GM23248 (cell line): ENCODE data around the gene GON4L. TPM values are rescaled to one million over a fixed set of nuclear protein-coding genes. Genes with fewer than 3 reads are reported as not detected.
"Not testable (repeated sequence)": the region's sequence is repeated elsewhere in the genome, so short reads cannot be mapped to it uniquely, and the experiment has no call there.

Source experiments
- DNase-seq: peaks from one replicate; pipeline ENCODE4 v3.0.0-alpha.2; 2015
- H2AFZ ChIP-seq: fragments of 200-600 bp; sonication (generic); 2 replicates; pipeline ENCODE4 v1.6.1; 2016; ENCODE audit warnings: antibody characterized with exemption
- H3F3A ChIP-seq: fragments of 200-600 bp; sonication (generic); 2 replicates; pipeline ENCODE4 v1.6.1; 2016; ENCODE audit warnings: mild to moderate bottlenecking, antibody characterized with exemption, mixed run types; ENCODE audit not compliant: insufficient read depth
- H3K27ac ChIP-seq: fragments of 200-600 bp; sonication (generic); 2 replicates; pipeline ENCODE4 v1.5.1; 2016; ENCODE audit warnings: mild to moderate bottlenecking
- H3K27me3 ChIP-seq: fragments of 200-600 bp; sonication (generic); replicated peaks from 2 replicates; pipeline ENCODE4 v1.6.1; 2016; ENCODE audit warnings: mild to moderate bottlenecking; ENCODE audit not compliant: insufficient read depth
- H3K36me3 ChIP-seq: fragments of 200-600 bp; sonication (generic); 2 replicates; pipeline ENCODE4 v1.6.1; 2016; ENCODE audit warnings: low read depth, mild to moderate bottlenecking
- H3K4me1 ChIP-seq: fragments of 200-600 bp; sonication (generic); 2 replicates; pipeline ENCODE4 v1.6.1; 2016; ENCODE audit warnings: mild to moderate bottlenecking; ENCODE audit not compliant: insufficient read depth
- H3K4me2 ChIP-seq: fragments of 200-600 bp; sonication (generic); one replicate; pipeline ENCODE4 v1.6.1; 2016; ENCODE audit warnings: mild to moderate bottlenecking; ENCODE audit not compliant: unreplicated experiment
- H3K4me3 ChIP-seq: fragments of 200-600 bp; sonication (generic); 2 replicates; pipeline ENCODE4 v1.5.1; 2016; ENCODE audit warnings: mild to moderate bottlenecking
- H3K79me2 ChIP-seq: fragments of 200-600 bp; sonication (generic); 2 replicates; pipeline ENCODE4 v1.6.1; 2016; ENCODE audit warnings: mild to moderate bottlenecking; ENCODE audit not compliant: insufficient read depth
- H3K9ac ChIP-seq: fragments of 200-600 bp; sonication (generic); 2 replicates; pipeline ENCODE4 v1.6.1; 2016; ENCODE audit warnings: mild to moderate bottlenecking
- H3K9me2 ChIP-seq: fragments of 200-600 bp; sonication (generic); 2 replicates; pipeline ENCODE4 v1.6.1; 2016; ENCODE audit warnings: mixed run types, mild to moderate bottlenecking, moderate library complexity; ENCODE audit not compliant: insufficient read depth
- H3K9me3 ChIP-seq: fragments of 200-600 bp; sonication (generic); one replicate; pipeline ENCODE4 v1.6.1; 2017; ENCODE audit warnings: low read depth
- H4K20me1 ChIP-seq: fragments of 200-600 bp; sonication (generic); 2 replicates; pipeline ENCODE4 v1.6.0; 2016; ENCODE audit not compliant: insufficient read depth
- EZH2 ChIP-seq: fragments of 200-600 bp; sonication (generic); IDR thresholded peaks from 2 replicates; pipeline ENCODE4 v1.6.1; 2018; ENCODE audit warnings: antibody characterized with exemption, mild to moderate bottlenecking; ENCODE audit not compliant: insufficient read depth, poor library complexity, severe bottlenecking
- EZH2phosphoT487 ChIP-seq: fragments of 200-600 bp; sonication (generic); IDR thresholded peaks from 2 replicates; pipeline ENCODE4 v1.6.1; 2018; ENCODE audit warnings: antibody characterized with exemption, moderate library complexity, mild to moderate bottlenecking, low read depth; ENCODE audit not compliant: insufficient read depth
- WGBS, 2 experiments: methylation state at CpG; one replicate each; pipeline ENCODE4 v1.1.6; 2015 to 2017; ENCODE audit warnings: low lambda C conversion rate in 2 of 2, low coverage in 1 of 2; ENCODE audit errors: missing lambda C conversion rate in 2 of 2; 5-methylcytosine and 5-hydroxymethylcytosine counted together
- in situ Hi-C: fragments of 300-500 bp; cut with MboI; formaldehyde crosslinking; loops from 2 replicates; pipeline ENCODE4 v1.15.0; 2020
- polyA plus RNA-seq: library from polyadenylated mRNA; unstranded; fragments of >200 nt; fragmentation: Nextera tagmentation; extraction: Ambion mirVana; gene quantifications from 2 replicates; pipeline ENCODE4 v1.2.1, GENCODE V29; 2016
- small RNA-seq: library from RNA; depleted of rRNA; stranded (forward); fragments of <200 nt; gene quantifications from one replicate; pipeline ENCODE3, GENCODE V24; 2014; ENCODE audit warnings: low read depth, low replicate concordance
- total RNA-seq: library from RNA; depleted of rRNA; stranded (reverse); fragments of >200 nt; shearing (Covaris generic); gene quantifications from 2 replicates; pipeline ENCODE4 v1.2.3, GENCODE V29; 2014; rRNA removed

GON4L gene
- total and polyA plus RNA-seq, 2 experiments from 2014 or later, result 20.4 to 30.3 TPM

DNA sequence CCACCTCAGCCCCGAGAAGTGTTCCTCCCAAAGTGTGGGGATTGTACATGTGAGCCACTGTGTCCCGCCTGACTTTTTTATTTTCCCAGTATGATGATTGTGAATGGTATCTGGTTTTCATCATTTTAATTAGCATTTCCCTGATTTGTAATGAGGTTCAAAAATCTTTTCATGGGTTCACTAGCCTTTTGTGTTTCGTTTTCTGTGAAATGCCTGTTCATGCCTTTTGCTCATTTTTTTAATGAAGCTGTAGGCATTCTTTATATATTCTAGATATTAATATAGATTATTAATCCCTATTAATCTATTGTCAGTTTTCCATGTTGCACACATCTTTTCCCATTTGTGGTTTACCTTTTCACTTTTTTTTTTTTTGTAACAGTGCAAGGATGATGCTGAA is 147.6 kb downstream of the GON4L start:
- Histone ChIP-seq H3K9me3 (no peaks in the 10 kb centered on the region), H3K79me2 (peaks cover 92% of the 10 kb centered on the region), H3K9ac (no peak overlapping the region), H3K36me3 (peaks cover 6% of the 10 kb centered on the region; the same call in 1 of the 2 replicates), H3K4me1 (0 out of 2 replicates have a peak, but pooled peaks cover 6% of the 10 kb centered on the region), H3K4me3 (no peak overlapping the region), H3K27me3 (no peaks in the 10 kb centered on the region), H2AFZ (no peak overlapping the region), H3K9me2 (no peaks in the 10 kb centered on the region), H4K20me1 (no peaks in the 10 kb centered on the region), H3K27ac (no peak overlapping the region), H3F3A (no peaks in the 10 kb centered on the region), H3K4me2 (no peak overlapping the region)
- no peak for TF ChIP-seq EZH2phosphoT487
- TF ChIP-seq EZH2, result no peak
- WGBS, 2 experiments, result 97 to 100% methylated on average over 3 of the region's 3 CpGs
- no peak for DNase-seq
- in situ Hi-C loops, result no loop called here

- Histone ChIP-seq H3K4me1 (0 out of 2 replicates have a peak, but pooled peaks cover 6% of the 10 kb centered on the region), H3K27me3 (no peaks in the 10 kb centered on the region), H3K9me3 (no peaks in the 10 kb centered on the region), H3K27ac (no peak overlapping the region), H3F3A (no peaks in the 10 kb centered on the region), H3K4me2 (no peak overlapping the region), H2AFZ (no peak overlapping the region), H4K20me1 (no peaks in the 10 kb centered on the region), H3K9me2 (no peaks in the 10 kb centered on the region), H3K9ac (no peak overlapping the region), H3K36me3 (no peaks in the 10 kb centered on the region), H3K4me3 (no peak overlapping the region), H3K79me2 (peaks cover 96% of the 10 kb centered on the region)
- DNase-seq, result peak; percentile 66
- TF ChIP-seq EZH2phosphoT487, result no peak
- TF ChIP-seq EZH2, result no peak
- 88% methylated on average over 5 of the region's 5 CpGs for WGBS, 2 experiments
- in situ Hi-C loops, result no loop called here
Measured at GRCh38 chr1:155706139-155706538, 150.9 kb downstream of the GON4L start.

DNA sequence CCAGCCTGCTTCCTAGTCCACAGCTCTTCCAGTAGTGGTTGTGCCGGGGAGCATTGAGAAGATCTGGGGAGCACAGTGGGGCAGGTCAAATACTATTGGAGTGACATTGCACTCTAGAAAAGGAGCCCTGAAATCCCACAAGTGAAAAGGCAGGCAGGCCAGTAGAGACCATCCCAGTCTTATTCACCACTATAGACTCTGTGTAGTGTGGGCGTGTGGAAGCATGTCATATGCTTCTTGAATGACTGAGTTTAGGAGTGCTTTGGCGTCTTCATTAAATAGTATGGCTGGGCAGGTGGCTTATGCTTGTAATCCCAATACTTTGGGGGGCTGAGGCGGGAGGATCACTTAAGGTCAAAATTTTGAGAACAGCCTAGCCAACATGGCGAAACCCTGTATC is 152.6 kb downstream of the GON4L start:
- H3F3A ChIP-seq, H3K27ac ChIP-seq, H3K4me1 ChIP-seq, H4K20me1 ChIP-seq, H3K4me2 ChIP-seq, H3K36me3 ChIP-seq, H2AFZ ChIP-seq, H3K9me2 ChIP-seq, in situ Hi-C loops, H3K9ac ChIP-seq, H3K9me3 ChIP-seq, H3K4me3 ChIP-seq, H3K27me3 ChIP-seq, DNase-seq: not testable (repeated sequence)
- peaks cover 89% of the 10 kb centered on the region for H3K79me2 ChIP-seq
- 94 to 97% methylated on average over 5 of the region's 5 CpGs for WGBS, 2 experiments

GRCh38 chr1:155703216-155703615 is 153.8 kb downstream of the GON4L start:
- H4K20me1 ChIP-seq, result no peaks in the 10 kb centered on the region; the same call in 1 of the 2 replicates
- H3K79me2 ChIP-seq, result peaks cover 89% of the 10 kb centered on the region
- peaks cover 10% of the 10 kb centered on the region for H3K4me1 ChIP-seq
- 96 to 99% methylated on average over 6 of the region's 6 CpGs for WGBS, 2 experiments
- no peaks in the 10 kb centered on the region for H3K36me3 ChIP-seq
- no peaks in the 10 kb centered on the region for H3K9me2 ChIP-seq
- H3K4me3 ChIP-seq, result no peak overlapping the region
- no peak overlapping the region for H2AFZ ChIP-seq
- H3K9me3 ChIP-seq, result no peaks in the 10 kb centered on the region
- no peak for DNase-seq
- TF ChIP-seq EZH2phosphoT487 (no peak), EZH2 (no peak)
- H3K27me3 ChIP-seq, result no peaks in the 10 kb centered on the region
- no peak overlapping the region for H3K27ac ChIP-seq
- H3K4me2 ChIP-seq, result no peak overlapping the region
- in situ Hi-C loops, result no loop called here
- peaks cover 8% of the 10 kb centered on the region for H3F3A ChIP-seq
- no peak overlapping the region for H3K9ac ChIP-seq

DNA sequence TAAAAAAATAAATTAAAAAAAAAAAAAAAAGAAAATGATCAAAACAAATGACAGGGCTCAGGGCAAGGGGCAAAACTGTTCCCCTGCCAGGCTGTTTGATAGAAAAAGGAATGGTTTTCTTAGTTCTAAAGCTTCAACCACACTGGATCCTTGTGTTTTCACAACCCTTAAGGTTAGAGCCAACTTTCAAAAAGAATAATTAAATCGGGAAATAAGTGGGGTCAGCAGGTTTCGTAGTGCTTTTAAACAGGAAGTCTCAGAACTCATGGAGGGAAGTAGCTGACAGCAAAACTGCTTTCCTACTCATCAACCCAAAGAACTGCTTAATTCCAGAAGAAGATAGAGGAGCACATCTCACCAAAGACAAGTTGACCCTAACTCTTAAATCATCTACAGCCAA is 155.3 kb downstream of the GON4L start:
- H3K9ac ChIP-seq, DNase-seq, H3K4me3 ChIP-seq, in situ Hi-C loops, H3K9me3 ChIP-seq, H3K27ac ChIP-seq, H3K4me2 ChIP-seq, H3K36me3 ChIP-seq, H3K27me3 ChIP-seq, H3K9me2 ChIP-seq, H4K20me1 ChIP-seq, H2AFZ ChIP-seq: not testable (repeated sequence)
- Histone ChIP-seq H3K79me2 (peaks cover 89% of the 10 kb centered on the region), H3F3A (peaks cover 13% of the 10 kb centered on the region), H3K4me1 (peaks cover 10% of the 10 kb centered on the region)
- WGBS, 2 experiments, result 100% methylated on average over 2 of the region's 2 CpGs

Small RNAs within 50 kb of the gene (small RNA-seq; reads per million reads assigned to genes)
- not detected for gene RF00015

Other genes starting within 250 kb of the GON4L start
- gene MSTO1, start 247.0 kb downstream of the GON4L start, total RNA-seq, result 16.0 and 46.7 TPM in 2 replicates
- 39.0 and 40.6 TPM in 2 replicates for gene MSTO1, start 247.0 kb downstream of the GON4L start, polyA plus RNA-seq
- gene YY1AP1, start 168.4 kb downstream of the GON4L start, total RNA-seq, result 36.7 and 50.1 TPM in 2 replicates
- 27.0 and 28.1 TPM in 2 replicates for gene YY1AP1, start 168.4 kb downstream of the GON4L start, polyA plus RNA-seq
- gene DAP3, start 168.1 kb downstream of the GON4L start, total RNA-seq, result 41.1 and 41.4 TPM in 2 replicates
- gene DAP3, start 168.1 kb downstream of the GON4L start, polyA plus RNA-seq, result 77.8 and 82.2 TPM in 2 replicates
- gene SYT11, start 2.4 kb upstream of the GON4L start, total RNA-seq, result 28.5 and 30.2 TPM in 2 replicates
- 16.2 and 18.3 TPM in 2 replicates for gene SYT11, start 2.4 kb upstream of the GON4L start, polyA plus RNA-seq
- 29.7 and 32.4 TPM in 2 replicates for gene RIT1, start 54.1 kb upstream of the GON4L start, total RNA-seq
- gene RIT1, start 54.1 kb upstream of the GON4L start, polyA plus RNA-seq, result 30.5 and 33.1 TPM in 2 replicates
- gene KHDC4, start 77.2 kb upstream of the GON4L start, total RNA-seq, result 24.2 TPM in 2 replicates
- gene KHDC4, start 77.2 kb upstream of the GON4L start, polyA plus RNA-seq, result 25.3 and 27.8 TPM in 2 replicates
- gene RXFP4, start 84.4 kb upstream of the GON4L start, total RNA-seq, result not detected in 2 replicates
- gene RXFP4, start 84.4 kb upstream of the GON4L start, polyA plus RNA-seq, result 0.20 and 0.39 TPM in 2 replicates
- 136 and 139 TPM in 2 replicates for gene ARHGEF2, start 121.3 kb upstream of the GON4L start, total RNA-seq
- gene ARHGEF2, start 121.3 kb upstream of the GON4L start, polyA plus RNA-seq, result 76.7 and 77.7 TPM in 2 replicates
- 433 and 695 TPM in 2 replicates for gene SSR2, start 163.7 kb upstream of the GON4L start, total RNA-seq
- 318 and 327 TPM in 2 replicates for gene SSR2, start 163.7 kb upstream of the GON4L start, polyA plus RNA-seq
- 18.4 and 19.0 TPM in 2 replicates for gene UBQLN4, start 196.6 kb upstream of the GON4L start, total RNA-seq
- gene UBQLN4, start 196.6 kb upstream of the GON4L start, polyA plus RNA-seq, result 9.9 and 10.6 TPM in 2 replicates
- 41.3 and 52.7 TPM in 2 replicates for gene LAMTOR2, start 197.6 kb upstream of the GON4L start, total RNA-seq
- gene LAMTOR2, start 197.6 kb upstream of the GON4L start, polyA plus RNA-seq, result 140 and 143 TPM in 2 replicates
- gene RAB25, start 203.9 kb upstream of the GON4L start, total RNA-seq, result not detected in 2 replicates
- not detected in 2 replicates for gene RAB25, start 203.9 kb upstream of the GON4L start, polyA plus RNA-seq
- gene MEX3A, start 225.3 kb upstream of the GON4L start, total RNA-seq, result 0.13 and 0.22 TPM in 2 replicates
- 0.05 TPM in 2 replicates for gene MEX3A, start 225.3 kb upstream of the GON4L start, polyA plus RNA-seq